Ishikawa (cell line): ENCODE measurements around the gene EVC2.

Experiments used
- CEBPB ChIP-seq: IDR thresholded peaks from 2 replicates; pipeline ENCODE4 v1.6.1; 2012
- CREB1 ChIP-seq: IDR thresholded peaks from 2 replicates; pipeline ENCODE4 v1.6.1; 2012; ENCODE audit warnings: low read depth
- EGR1 ChIP-seq: IDR thresholded peaks from 2 replicates; pipeline ENCODE4 v1.6.1; 2012
- EP300 ChIP-seq: IDR thresholded peaks from 2 replicates; pipeline ENCODE4 v1.6.1; 2012; ENCODE audit warnings: borderline replicate concordance
- FOXM1 ChIP-seq: IDR thresholded peaks from 2 replicates; pipeline ENCODE4 v1.6.1; 2012; ENCODE audit warnings: low read depth, borderline replicate concordance
- NFIC ChIP-seq: IDR thresholded peaks from 2 replicates; pipeline ENCODE4 v1.6.1; 2012
- RAD21 ChIP-seq: IDR thresholded peaks from 2 replicates; pipeline ENCODE4 v1.6.1; 2012; ENCODE audit warnings: low read depth
- TAF1 ChIP-seq: IDR thresholded peaks from 2 replicates; pipeline ENCODE4 v1.6.1; 2012; ENCODE audit warnings: low read depth, mild to moderate bottlenecking
- TCF12 ChIP-seq: IDR thresholded peaks from 2 replicates; pipeline ENCODE4 v1.6.1; 2012; ENCODE audit warnings: low read depth
- TEAD4 ChIP-seq: IDR thresholded peaks from 2 replicates; pipeline ENCODE4 v1.6.1; 2012
- YY1 ChIP-seq: IDR thresholded peaks from 2 replicates; pipeline ENCODE4 v1.6.1; 2012; ENCODE audit warnings: low read depth
- ZBTB7A ChIP-seq: IDR thresholded peaks from 2 replicates; pipeline ENCODE4 v1.6.1; 2012; ENCODE audit warnings: low read depth
- TF ChIP-seq, protein P1 (sequence below): IDR thresholded peaks from 2 replicates; pipeline ENCODE4 v1.6.1; 2012
- TF ChIP-seq, protein P2 (sequence below): IDR thresholded peaks from 2 replicates; pipeline ENCODE4 v1.6.1; 2012
- TF ChIP-seq, protein P3 (sequence below): IDR thresholded peaks from 2 replicates; pipeline ENCODE4 v1.6.1; 2012; ENCODE audit warnings: low read depth, mild to moderate bottlenecking

Gene EVC2

DNA sequence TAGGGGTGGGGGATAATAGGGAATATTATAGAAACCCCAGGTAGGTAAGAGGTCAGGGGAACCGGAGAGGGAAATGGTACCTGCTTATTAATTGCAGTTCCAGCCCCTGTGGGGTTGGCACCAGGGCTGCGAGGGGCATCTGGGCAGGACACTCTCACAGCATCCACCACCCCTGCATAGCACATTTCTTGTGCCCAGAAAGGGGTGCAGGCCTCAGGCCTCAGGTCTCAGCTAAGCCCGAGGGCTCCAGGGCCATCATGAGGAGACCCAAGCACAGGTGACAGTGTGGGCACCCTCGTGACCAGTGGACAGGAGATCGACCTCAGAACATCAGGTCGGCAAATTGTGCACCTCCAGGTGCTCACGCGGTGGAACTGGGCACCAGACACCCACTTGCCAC lies 164.7 kb downstream of the EVC2 start:
- no peak for TF ChIP-seq TCF12

DNA sequence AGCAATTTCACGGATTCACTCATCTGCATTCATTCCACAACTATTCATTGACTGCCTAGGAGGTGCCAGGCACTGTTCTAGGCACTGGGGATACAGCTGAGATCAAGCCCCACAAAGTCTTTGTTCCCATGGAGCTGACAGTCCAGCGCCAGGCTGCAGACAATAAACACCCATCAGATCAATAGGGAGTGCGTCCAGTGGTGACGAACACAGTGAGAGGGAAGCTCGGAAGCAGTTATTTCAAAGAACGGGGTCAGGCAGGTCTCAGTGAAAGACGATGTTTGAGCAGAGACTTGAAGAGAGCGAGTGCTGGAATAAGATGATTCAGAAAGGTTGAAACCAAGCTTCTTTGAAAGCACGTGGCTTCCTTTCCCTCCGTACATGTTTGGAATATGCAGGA lies 167.2 kb downstream of the EVC2 start:
- TF ChIP-seq, protein P1, sequence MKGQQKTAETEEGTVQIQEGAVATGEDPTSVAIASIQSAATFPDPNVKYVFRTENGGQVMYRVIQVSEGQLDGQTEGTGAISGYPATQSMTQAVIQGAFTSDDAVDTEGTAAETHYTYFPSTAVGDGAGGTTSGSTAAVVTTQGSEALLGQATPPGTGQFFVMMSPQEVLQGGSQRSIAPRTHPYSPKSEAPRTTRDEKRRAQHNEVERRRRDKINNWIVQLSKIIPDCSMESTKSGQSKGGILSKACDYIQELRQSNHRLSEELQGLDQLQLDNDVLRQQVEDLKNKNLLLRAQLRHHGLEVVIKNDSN = no peak
- TF ChIP-seq CEBPB = no peak
- no peak for TF ChIP-seq ZBTB7A
- no peak for TF ChIP-seq TEAD4
- no peak for TF ChIP-seq RAD21

DNA sequence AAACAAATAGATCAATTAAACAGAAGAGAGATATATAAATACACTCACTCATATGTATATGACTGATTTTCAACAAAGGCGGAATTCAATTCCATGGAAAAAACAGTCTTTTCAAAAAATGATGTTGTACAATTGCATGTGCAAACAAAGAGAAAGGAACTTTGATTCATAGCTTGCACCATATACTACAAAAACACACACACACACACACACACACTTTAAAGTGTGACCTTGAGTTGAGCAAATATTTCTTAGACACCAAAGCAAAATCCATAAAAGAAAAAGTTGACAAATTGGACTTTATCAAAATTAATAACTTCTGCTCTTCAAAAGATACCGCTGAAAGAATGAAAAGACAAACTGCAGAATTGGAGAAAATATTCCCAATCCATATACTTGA lies 168.8 kb downstream of the EVC2 start:
- TF ChIP-seq EP300 (no peak), CEBPB (no peak), CREB1 (no peak), ZBTB7A (no peak), RAD21 (no peak), TCF12 (no peak), NFIC (no peak), YY1 (no peak), TEAD4 (no peak), EGR1 (no peak), FOXM1 (no peak), TAF1 (no peak)
- TF ChIP-seq, protein P2, sequence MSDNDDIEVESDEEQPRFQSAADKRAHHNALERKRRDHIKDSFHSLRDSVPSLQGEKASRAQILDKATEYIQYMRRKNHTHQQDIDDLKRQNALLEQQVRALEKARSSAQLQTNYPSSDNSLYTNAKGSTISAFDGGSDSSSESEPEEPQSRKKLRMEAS = no peak
- TF ChIP-seq, protein P3, sequence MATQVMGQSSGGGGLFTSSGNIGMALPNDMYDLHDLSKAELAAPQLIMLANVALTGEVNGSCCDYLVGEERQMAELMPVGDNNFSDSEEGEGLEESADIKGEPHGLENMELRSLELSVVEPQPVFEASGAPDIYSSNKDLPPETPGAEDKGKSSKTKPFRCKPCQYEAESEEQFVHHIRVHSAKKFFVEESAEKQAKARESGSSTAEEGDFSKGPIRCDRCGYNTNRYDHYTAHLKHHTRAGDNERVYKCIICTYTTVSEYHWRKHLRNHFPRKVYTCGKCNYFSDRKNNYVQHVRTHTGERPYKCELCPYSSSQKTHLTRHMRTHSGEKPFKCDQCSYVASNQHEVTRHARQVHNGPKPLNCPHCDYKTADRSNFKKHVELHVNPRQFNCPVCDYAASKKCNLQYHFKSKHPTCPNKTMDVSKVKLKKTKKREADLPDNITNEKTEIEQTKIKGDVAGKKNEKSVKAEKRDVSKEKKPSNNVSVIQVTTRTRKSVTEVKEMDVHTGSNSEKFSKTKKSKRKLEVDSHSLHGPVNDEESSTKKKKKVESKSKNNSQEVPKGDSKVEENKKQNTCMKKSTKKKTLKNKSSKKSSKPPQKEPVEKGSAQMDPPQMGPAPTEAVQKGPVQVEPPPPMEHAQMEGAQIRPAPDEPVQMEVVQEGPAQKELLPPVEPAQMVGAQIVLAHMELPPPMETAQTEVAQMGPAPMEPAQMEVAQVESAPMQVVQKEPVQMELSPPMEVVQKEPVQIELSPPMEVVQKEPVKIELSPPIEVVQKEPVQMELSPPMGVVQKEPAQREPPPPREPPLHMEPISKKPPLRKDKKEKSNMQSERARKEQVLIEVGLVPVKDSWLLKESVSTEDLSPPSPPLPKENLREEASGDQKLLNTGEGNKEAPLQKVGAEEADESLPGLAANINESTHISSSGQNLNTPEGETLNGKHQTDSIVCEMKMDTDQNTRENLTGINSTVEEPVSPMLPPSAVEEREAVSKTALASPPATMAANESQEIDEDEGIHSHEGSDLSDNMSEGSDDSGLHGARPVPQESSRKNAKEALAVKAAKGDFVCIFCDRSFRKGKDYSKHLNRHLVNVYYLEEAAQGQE = no peak
- TF ChIP-seq, protein P1 = no peak

DNA sequence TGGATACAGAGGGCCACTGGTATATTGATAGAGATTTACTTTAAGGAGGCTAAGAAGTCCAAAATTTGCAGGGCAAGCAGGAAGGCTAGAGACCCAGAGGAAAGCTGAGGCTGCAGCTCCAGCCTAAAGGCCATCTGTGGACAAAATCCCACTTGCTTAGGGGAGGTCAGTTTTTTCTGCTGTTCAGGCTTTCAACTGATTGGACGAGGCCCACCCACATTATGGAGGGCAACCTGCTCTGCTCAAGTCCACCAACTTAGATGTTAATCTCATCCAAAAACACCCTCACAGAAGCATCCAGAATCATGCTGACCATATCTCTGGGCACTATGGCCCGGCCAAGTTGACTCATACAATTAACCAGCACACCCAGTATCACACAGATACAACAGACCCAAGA lies 176.3 kb downstream of the EVC2 start:
- TF ChIP-seq EP300 (no peak), YY1 (no peak), CREB1 (no peak), TEAD4 (no peak), NFIC (no peak), CEBPB (no peak), RAD21 (no peak), TCF12 (no peak), FOXM1 (no peak), TAF1 (no peak), EGR1 (no peak), ZBTB7A (no peak)
- TF ChIP-seq, protein P1 = no peak
- TF ChIP-seq, protein P2 = no peak
- TF ChIP-seq, protein P3 = no peak

DNA sequence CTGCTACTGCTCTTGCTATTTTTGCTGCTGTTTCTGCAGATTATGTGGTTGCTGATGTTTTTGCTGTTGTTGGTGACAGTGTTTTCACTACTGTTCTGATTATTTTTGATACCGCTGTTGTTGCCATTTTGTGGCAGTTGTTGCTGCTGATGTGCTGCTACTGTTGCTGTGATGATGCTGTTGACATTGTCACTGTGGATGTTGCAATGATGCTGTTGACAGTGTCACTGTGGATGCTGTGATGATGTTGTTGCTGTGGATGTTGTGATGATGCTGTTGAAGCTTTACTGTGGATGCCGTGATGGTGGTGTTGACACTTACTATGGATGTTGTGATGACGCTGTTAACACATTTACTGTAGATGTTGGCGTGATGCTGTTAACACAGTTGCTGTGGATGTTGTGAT lies 180.3 kb downstream of the EVC2 start:
- TF ChIP-seq CREB1 = no peak
- no peak for TF ChIP-seq FOXM1
- TF ChIP-seq TEAD4 = no peak
- TF ChIP-seq, protein P3 = no peak
- no peak for TF ChIP-seq CEBPB
- no peak for TF ChIP-seq NFIC
- no peak for TF ChIP-seq RAD21
- no peak for TF ChIP-seq TCF12
- no peak for TF ChIP-seq EP300
- TF ChIP-seq EGR1 = no peak
- TF ChIP-seq, protein P1 = no peak
- no peak for TF ChIP-seq TAF1
- TF ChIP-seq YY1 = no peak
- TF ChIP-seq, protein P2 = no peak
- no peak for TF ChIP-seq ZBTB7A
